PC-9 (cell line): ENCODE results near the gene WDFY3. TPM values are rescaled to one million over a fixed set of nuclear protein-coding genes. Genes with fewer than 3 reads are reported as not detected.

Experiments
- BruUV-seq: library from RNA; stranded (reverse); fragments of 400-500 nt; replicated peaks from 2 replicates; lab custom pipeline; 2021; lab: Mats Ljungman, UMichigan
- CTCF ChIA-PET: fragments of 300-600 bp; sonication (Branson Sonifier 250); formaldehyde crosslinking; loops from one replicate; lab custom pipeline; 2022; ENCODE audit warnings: antibody characterized with exemption; lab: Charles Lee
- POLR2A ChIA-PET: fragments of 300-600 bp; sonication (Branson Sonifier 250); formaldehyde crosslinking; loops from one replicate; lab custom pipeline; 2022; ENCODE audit warnings: antibody characterized with exemption; ENCODE audit not compliant: unreplicated experiment; lab: Charles Lee
- DNase-seq, 2 experiments: peaks; one replicate each; pipeline versions ENCODE4 v3.0.0 to v3.0.0-alpha.2; 2015 to 2022; ENCODE audit warnings: mixed read lengths in 1 of 2
- H2AFZ ChIP-seq: fragments of 200-600 bp; sonication (generic); 2 replicates; pipeline ENCODE4 v1.8.1; 2017; ENCODE audit warnings: antibody characterized with exemption
- H3F3A ChIP-seq: fragments of 200-600 bp; sonication (generic); 2 replicates; pipeline ENCODE4 v1.8.1; 2017; ENCODE audit warnings: antibody characterized with exemption, mild to moderate bottlenecking, low read depth; ENCODE audit not compliant: insufficient read depth
- H3K27ac ChIP-seq: fragments of 200-600 bp; sonication (generic); 2 replicates; pipeline ENCODE4 v1.6.1; 2016; ENCODE audit warnings: mixed run types
- H3K27me3 ChIP-seq: fragments of 200-600 bp; sonication (generic); 2 replicates; pipeline ENCODE4 v1.6.1; 2016; ENCODE audit warnings: low read depth, mixed run types; ENCODE audit not compliant: insufficient read depth
- H3K36me3 ChIP-seq: fragments of 200-600 bp; sonication (generic); 2 replicates; pipeline ENCODE4 v1.6.1; 2016; ENCODE audit warnings: low read depth, mixed run types
- H3K4me1 ChIP-seq: fragments of 200-600 bp; sonication (generic); replicated peaks from 2 replicates; pipeline ENCODE4 v1.6.1; 2016; ENCODE audit warnings: mixed run types; ENCODE audit not compliant: insufficient read depth
- H3K4me2 ChIP-seq: fragments of 200-600 bp; sonication (generic); 2 replicates; pipeline ENCODE4 v1.6.1; 2017; ENCODE audit warnings: mixed run types
- H3K4me3 ChIP-seq: fragments of 200-600 bp; sonication (generic); 2 replicates; pipeline ENCODE4 v1.6.1; 2016; ENCODE audit warnings: mixed run types
- H3K79me2 ChIP-seq: fragments of 200-600 bp; sonication (generic); 2 replicates; pipeline ENCODE4 v1.6.1; 2017; ENCODE audit warnings: low read depth, mixed run types
- H3K9me2 ChIP-seq: fragments of 200-600 bp; sonication (generic); 2 replicates; pipeline ENCODE4 v1.8.1; 2017; ENCODE audit warnings: mild to moderate bottlenecking; ENCODE audit not compliant: insufficient read depth
- H3K9me3 ChIP-seq: fragments of 200-600 bp; sonication (generic); 2 replicates; pipeline ENCODE4 v1.8.1; 2016; ENCODE audit warnings: low read depth; ENCODE audit not compliant: insufficient read depth
- H4K20me1 ChIP-seq: fragments of 200-600 bp; sonication (generic); 2 replicates; pipeline ENCODE4 v1.8.1; 2017; ENCODE audit not compliant: insufficient read depth
- CTCF ChIP-seq: fragments of 200-600 bp; sonication (generic); conservative IDR thresholded peaks from 2 replicates; pipeline ENCODE4 v1.6.1; 2017; ENCODE audit warnings: mixed run types, antibody characterized with exemption, mild to moderate bottlenecking, moderate library complexity
- EZH2 ChIP-seq: fragments of 200-600 bp; sonication (generic); IDR thresholded peaks from 2 replicates; pipeline ENCODE4 v1.8.0; 2017; ENCODE audit warnings: antibody characterized with exemption, low read depth
- intact Hi-C: fragments of 100-400 bp; cut with micrococcal nuclease; formaldehyde crosslinking; loops from one replicate; pipeline ENCODE4 v1.10.0; 2022; ENCODE audit not compliant: unreplicated experiment
- total RNA-seq: library from RNA; stranded (reverse); gene quantifications from 2 replicates; pipeline ENCODE4 v1.2.3, GENCODE V29; 2021

WDFY3 gene
- total RNA-seq, 1 experiment from 2014 or later, result 35.4 TPM

DNA sequence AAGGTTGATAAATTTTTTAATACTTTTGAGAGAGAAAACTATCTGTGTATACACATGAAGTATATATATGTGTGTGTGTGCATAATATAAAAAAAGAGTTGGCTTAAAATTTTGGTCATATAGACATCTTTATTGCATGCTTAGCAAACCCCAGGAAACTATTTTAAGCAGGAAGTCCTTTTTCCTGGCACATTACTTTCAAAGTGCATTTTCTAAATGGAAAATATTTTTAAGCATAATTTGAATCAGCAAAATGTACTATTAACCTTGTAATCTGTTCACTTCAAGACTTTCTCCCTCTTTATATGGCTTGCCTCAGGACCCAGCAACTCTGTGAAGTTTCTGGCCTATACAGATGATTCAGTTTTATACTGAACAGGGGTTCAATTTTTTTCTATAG lies 277.3 kb downstream of the WDFY3 start:
- CTCF ChIA-PET, result no interaction called here
- no peaks in the 10 kb centered on the region for H3K27me3 ChIP-seq
- POLR2A ChIA-PET, result no interaction called here
- intact Hi-C loops, result no loop called here
- H3K79me2 ChIP-seq, result no peaks in the 10 kb centered on the region
- TF ChIP-seq CTCF (no peak), EZH2 (no peak)
- H3K4me3 ChIP-seq, result no peak overlapping the region
- H3K36me3 ChIP-seq, result peaks cover 9% of the 10 kb centered on the region; the same call in 1 of the 2 replicates
- no peak overlapping the region for H2AFZ ChIP-seq
- H3K4me2 ChIP-seq, result no peak overlapping the region
- peaks cover 32% of the 10 kb centered on the region for H3F3A ChIP-seq
- no peak for DNase-seq
- peaks cover 35% of the 10 kb centered on the region for H3K4me1 ChIP-seq
- no TSS peak for BruUV-seq
- no peaks in the 10 kb centered on the region for H4K20me1 ChIP-seq
- no peaks in the 10 kb centered on the region for H3K9me3 ChIP-seq
- no peaks in the 10 kb centered on the region; the same call in 1 of the 2 replicates for H3K9me2 ChIP-seq
- no peak overlapping the region for H3K27ac ChIP-seq

DNA sequence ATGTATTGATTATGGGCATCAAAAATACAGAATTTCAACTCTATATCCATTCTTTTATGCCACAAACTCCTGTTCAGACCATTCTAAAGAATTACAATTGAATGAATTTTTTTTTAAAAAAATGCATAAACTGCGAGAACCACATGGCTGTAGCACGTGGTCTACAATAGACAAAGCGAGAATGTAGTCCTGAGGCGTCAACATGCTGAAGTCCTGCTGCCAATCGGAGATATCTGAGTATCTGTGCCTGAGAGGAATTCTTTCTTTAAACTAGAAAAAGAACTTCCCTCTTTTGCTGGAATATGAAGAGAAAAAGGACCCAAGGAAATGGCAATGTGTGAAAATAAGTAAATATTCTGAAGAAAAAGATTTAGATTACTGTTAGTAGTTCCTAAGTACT lies 277.9 kb downstream of the WDFY3 start:
- BruUV-seq, result no TSS peak
- Histone ChIP-seq H3K4me3 (no peak overlapping the region), H3K79me2 (no peaks in the 10 kb centered on the region), H3K9me2 (no peaks in the 10 kb centered on the region; the same call in 1 of the 2 replicates), H3K27me3 (no peaks in the 10 kb centered on the region), H3K9me3 (no peaks in the 10 kb centered on the region), H3K27ac (no peak overlapping the region), H3F3A (peaks cover 32% of the 10 kb centered on the region), H4K20me1 (no peaks in the 10 kb centered on the region), H3K4me2 (no peak overlapping the region), H2AFZ (no peak overlapping the region), H3K4me1 (peaks cover 35% of the 10 kb centered on the region), H3K36me3 (peaks cover 9% of the 10 kb centered on the region; the same call in 1 of the 2 replicates)
- intact Hi-C loops, result no loop called here
- TF ChIP-seq CTCF (no peak), EZH2 (no peak)
- no peak for DNase-seq
- CTCF ChIA-PET, result no interaction called here
- POLR2A ChIA-PET, result no interaction called here

DNA sequence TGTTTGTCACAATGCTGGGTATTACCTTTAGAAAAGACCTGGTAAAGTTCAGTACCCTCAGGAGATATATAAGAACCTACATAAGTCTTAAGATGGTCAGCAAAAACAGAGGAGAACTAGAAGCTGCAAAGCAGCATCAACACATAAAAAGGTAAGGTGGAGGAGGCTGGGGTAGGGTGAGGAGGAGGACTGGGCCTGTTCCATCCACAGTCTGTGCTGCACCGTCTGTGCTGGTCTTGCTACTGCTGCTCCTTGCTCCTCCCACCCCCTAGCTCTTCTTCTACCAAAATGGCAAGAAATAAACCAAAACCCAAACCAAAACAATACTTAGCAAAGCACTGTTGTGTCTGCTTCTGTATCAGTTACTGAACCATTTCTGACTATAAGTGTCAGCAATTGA lies 281.4 kb downstream of the WDFY3 start:
- Histone ChIP-seq H3K9me3 (no peaks in the 10 kb centered on the region), H3K36me3 (peaks cover 6% of the 10 kb centered on the region; the same call in 1 of the 2 replicates), H3K27ac (no peak overlapping the region), H3K4me2 (no peak overlapping the region), H3K79me2 (no peaks in the 10 kb centered on the region), H2AFZ (no peak overlapping the region), H3K9me2 (no peaks in the 10 kb centered on the region; the same call in 1 of the 2 replicates), H3K4me3 (no peak overlapping the region), H3K27me3 (no peaks in the 10 kb centered on the region), H4K20me1 (no peaks in the 10 kb centered on the region), H3K4me1 (peaks cover 16% of the 10 kb centered on the region), H3F3A (peaks cover 8% of the 10 kb centered on the region; the same call in 1 of the 2 replicates)
- POLR2A ChIA-PET, result no interaction called here
- BruUV-seq, result no TSS peak
- CTCF ChIA-PET, result no interaction called here
- no peak for DNase-seq
- no peak for TF ChIP-seq CTCF
- intact Hi-C loops, result no loop called here
